Measurements from ENCODE around the gene SH3BGRL2. TPM values are rescaled to one million over a fixed set of nuclear protein-coding genes. Genes with fewer than 3 reads are reported as not detected.

The SH3BGRL2 gene
- total RNA-seq, 1 experiment from 2014 or later = 13.8 TPM

DNA sequence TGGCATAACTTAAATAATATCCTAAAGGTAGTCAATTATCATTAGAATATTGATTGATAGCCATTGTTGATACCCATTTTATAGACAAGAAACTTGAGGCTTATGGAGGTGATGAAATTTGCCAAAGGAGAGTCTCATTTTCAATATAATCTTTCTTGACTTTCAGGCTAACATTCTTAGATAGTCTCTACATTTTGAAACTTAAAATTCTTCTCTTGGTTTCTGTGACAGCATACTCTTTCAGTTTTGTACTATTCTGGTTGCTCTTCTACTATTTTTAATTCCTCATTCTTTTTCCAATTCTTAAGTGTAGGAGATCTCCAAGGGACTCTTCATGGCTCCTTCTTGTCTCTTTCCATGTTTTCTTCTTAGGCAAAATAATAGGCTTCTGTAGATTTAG lies 3.7 kb upstream of the SH3BGRL2 start:
- H3K27me3 Mint-ChIP-seq (ENCODE audit: low read depth) = peaks cover 22% of the 10 kb centered on the region
- POLR2A ChIA-PET = no interaction called here
- peaks cover 6% of the 10 kb centered on the region; the same call in 1 of the 2 replicates for H3K4me1 Mint-ChIP-seq
- TF ChIP-seq GABPB1 (CRISPR knock-in tag; IDR thresholded peaks at IDR 0.05) (no peak), ZMAT4 (CRISPR knock-in tag; IDR thresholded peaks at IDR 0.05) (no peak), GTF2I (CRISPR knock-in tag; conservative IDR thresholded peaks at IDR 0.05) (no peak), ATF6 (CRISPR knock-in tag; IDR thresholded peaks at IDR 0.05) (no peak), HMGXB4 (CRISPR knock-in tag; IDR thresholded peaks at IDR 0.05) (no peak), NFE2L1 (CRISPR knock-in tag; IDR thresholded peaks at IDR 0.05) (no peak), ATF3 (CRISPR knock-in tag; conservative IDR thresholded peaks at IDR 0.05) (no peak), TCF7 (CRISPR knock-in tag; IDR thresholded peaks at IDR 0.05; ENCODE audit: low read depth) (no peak), OVOL2 (CRISPR knock-in tag; IDR thresholded peaks at IDR 0.05; ENCODE audit: borderline replicate concordance) (no peak), RORB (CRISPR knock-in tag; IDR thresholded peaks at IDR 0.05) (no peak), CDX4 (CRISPR knock-in tag; IDR thresholded peaks at IDR 0.05; ENCODE audit: borderline replicate concordance) (no peak), ATF1 (CRISPR knock-in tag; IDR thresholded peaks at IDR 0.05) (no peak), HMGA2 (CRISPR knock-in tag; IDR thresholded peaks at IDR 0.05) (no peak), CREM (CRISPR knock-in tag; IDR thresholded peaks at IDR 0.05) (no peak), ESRRA (CRISPR knock-in tag; IDR thresholded peaks at IDR 0.05; ENCODE audit: borderline replicate concordance) (no peak)
- TF ChIP-seq, protein P1, sequence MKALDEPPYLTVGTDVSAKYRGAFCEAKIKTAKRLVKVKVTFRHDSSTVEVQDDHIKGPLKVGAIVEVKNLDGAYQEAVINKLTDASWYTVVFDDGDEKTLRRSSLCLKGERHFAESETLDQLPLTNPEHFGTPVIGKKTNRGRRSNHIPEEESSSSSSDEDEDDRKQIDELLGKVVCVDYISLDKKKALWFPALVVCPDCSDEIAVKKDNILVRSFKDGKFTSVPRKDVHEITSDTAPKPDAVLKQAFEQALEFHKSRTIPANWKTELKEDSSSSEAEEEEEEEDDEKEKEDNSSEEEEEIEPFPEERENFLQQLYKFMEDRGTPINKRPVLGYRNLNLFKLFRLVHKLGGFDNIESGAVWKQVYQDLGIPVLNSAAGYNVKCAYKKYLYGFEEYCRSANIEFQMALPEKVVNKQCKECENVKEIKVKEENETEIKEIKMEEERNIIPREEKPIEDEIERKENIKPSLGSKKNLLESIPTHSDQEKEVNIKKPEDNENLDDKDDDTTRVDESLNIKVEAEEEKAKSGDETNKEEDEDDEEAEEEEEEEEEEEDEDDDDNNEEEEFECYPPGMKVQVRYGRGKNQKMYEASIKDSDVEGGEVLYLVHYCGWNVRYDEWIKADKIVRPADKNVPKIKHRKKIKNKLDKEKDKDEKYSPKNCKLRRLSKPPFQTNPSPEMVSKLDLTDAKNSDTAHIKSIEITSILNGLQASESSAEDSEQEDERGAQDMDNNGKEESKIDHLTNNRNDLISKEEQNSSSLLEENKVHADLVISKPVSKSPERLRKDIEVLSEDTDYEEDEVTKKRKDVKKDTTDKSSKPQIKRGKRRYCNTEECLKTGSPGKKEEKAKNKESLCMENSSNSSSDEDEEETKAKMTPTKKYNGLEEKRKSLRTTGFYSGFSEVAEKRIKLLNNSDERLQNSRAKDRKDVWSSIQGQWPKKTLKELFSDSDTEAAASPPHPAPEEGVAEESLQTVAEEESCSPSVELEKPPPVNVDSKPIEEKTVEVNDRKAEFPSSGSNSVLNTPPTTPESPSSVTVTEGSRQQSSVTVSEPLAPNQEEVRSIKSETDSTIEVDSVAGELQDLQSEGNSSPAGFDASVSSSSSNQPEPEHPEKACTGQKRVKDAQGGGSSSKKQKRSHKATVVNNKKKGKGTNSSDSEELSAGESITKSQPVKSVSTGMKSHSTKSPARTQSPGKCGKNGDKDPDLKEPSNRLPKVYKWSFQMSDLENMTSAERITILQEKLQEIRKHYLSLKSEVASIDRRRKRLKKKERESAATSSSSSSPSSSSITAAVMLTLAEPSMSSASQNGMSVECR (CRISPR knock-in tag; IDR thresholded peaks at IDR 0.05; ENCODE audit: borderline replicate concordance) = no peak
- TF ChIP-seq, protein P2, sequence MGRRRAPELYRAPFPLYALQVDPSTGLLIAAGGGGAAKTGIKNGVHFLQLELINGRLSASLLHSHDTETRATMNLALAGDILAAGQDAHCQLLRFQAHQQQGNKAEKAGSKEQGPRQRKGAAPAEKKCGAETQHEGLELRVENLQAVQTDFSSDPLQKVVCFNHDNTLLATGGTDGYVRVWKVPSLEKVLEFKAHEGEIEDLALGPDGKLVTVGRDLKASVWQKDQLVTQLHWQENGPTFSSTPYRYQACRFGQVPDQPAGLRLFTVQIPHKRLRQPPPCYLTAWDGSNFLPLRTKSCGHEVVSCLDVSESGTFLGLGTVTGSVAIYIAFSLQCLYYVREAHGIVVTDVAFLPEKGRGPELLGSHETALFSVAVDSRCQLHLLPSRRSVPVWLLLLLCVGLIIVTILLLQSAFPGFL (CRISPR knock-in tag; IDR thresholded peaks at IDR 0.05; ENCODE audit: borderline replicate concordance) = no peak
- TF ChIP-seq, protein P3, sequence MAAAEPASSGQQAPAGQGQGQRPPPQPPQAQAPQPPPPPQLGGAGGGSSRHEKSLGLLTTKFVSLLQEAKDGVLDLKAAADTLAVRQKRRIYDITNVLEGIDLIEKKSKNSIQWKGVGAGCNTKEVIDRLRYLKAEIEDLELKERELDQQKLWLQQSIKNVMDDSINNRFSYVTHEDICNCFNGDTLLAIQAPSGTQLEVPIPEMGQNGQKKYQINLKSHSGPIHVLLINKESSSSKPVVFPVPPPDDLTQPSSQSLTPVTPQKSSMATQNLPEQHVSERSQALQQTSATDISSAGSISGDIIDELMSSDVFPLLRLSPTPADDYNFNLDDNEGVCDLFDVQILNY (CRISPR knock-in tag; IDR thresholded peaks at IDR 0.05) = no peak
- H3K27ac Mint-ChIP-seq = no peak overlapping the region
- ATAC-seq (no peak), DNase-seq (ENCODE audit: low spot score) (no peak)
- CTCF ChIA-PET = no interaction called here
- no peaks in the 10 kb centered on the region for H3K36me3 Mint-ChIP-seq
- no peak overlapping the region for H3K4me3 Mint-ChIP-seq
- no peaks in the 10 kb centered on the region for H3K9me3 Mint-ChIP-seq
